Measurements from ENCODE around the gene TTC23.

TTC23 gene

GRCh38 chr15:99163271-99164062 lies 85.9 kb downstream of the TTC23 start:
- H3K4me3 ChIP-seq: no peak overlapping the region
- no peak overlapping the region for H3K27ac ChIP-seq
- H3K9ac ChIP-seq (ENCODE audit: insufficient read length): no peak overlapping the region
- no peaks in the 10 kb centered on the region for H3K36me3 ChIP-seq (ENCODE audit: insufficient read depth, low read length)
- no peaks in the 10 kb centered on the region for H3K9me3 ChIP-seq (ENCODE audit: low read depth, low read length)
- TF ChIP-seq POLR2AphosphoS5 (IDR thresholded peaks at IDR 0.05; ENCODE audit: borderline replicate concordance, low read depth, low read length) (no peak), EZH2 (IDR thresholded peaks at IDR 0.05) (no peak)
- no peak for DNase-seq (ENCODE audit: low read depth, low spot score)

GRCh38 chr15:99158626-99159412 lies 90.6 kb downstream of the TTC23 start:
- Histone ChIP-seq H3K4me3 (no peak overlapping the region), H3K9me3 (ENCODE audit: low read depth, low read length) (no peaks in the 10 kb centered on the region), H3K27ac (no peak overlapping the region), H3K36me3 (ENCODE audit: insufficient read depth, low read length) (no peaks in the 10 kb centered on the region), H3K9ac (ENCODE audit: insufficient read length) (no peak overlapping the region)
- no peak for DNase-seq (ENCODE audit: low read depth, low spot score)
- no peak for TF ChIP-seq POLR2AphosphoS5 (IDR thresholded peaks at IDR 0.05; ENCODE audit: borderline replicate concordance, low read depth, low read length)
- no peak for TF ChIP-seq EZH2 (IDR thresholded peaks at IDR 0.05)
- TF ChIP-seq FOXP2 (optimal IDR thresholded peaks at IDR 0.05; ENCODE audit: control extremely low read depth, extremely low read length, insufficient read depth): no peak

- Histone ChIP-seq H3K9ac (ENCODE audit: insufficient read length) (no peak overlapping the region), H3K27ac (no peak overlapping the region), H3K36me3 (ENCODE audit: insufficient read depth, low read length) (no peaks in the 10 kb centered on the region), H3K4me3 (no peak overlapping the region), H3K9me3 (ENCODE audit: low read depth, low read length) (no peaks in the 10 kb centered on the region)
- TF ChIP-seq POLR2AphosphoS5 (IDR thresholded peaks at IDR 0.05; ENCODE audit: borderline replicate concordance, low read depth, low read length) (no peak), EZH2 (IDR thresholded peaks at IDR 0.05) (no peak), FOXP2 (optimal IDR thresholded peaks at IDR 0.05; ENCODE audit: control extremely low read depth, extremely low read length, insufficient read depth) (no peak)
- no peak for DNase-seq (ENCODE audit: low read depth, low spot score)
Measured at GRCh38 chr15:99157456-99157855, 91.9 kb downstream of the TTC23 start.

- TF ChIP-seq EZH2 (IDR thresholded peaks at IDR 0.05) (no peak), FOXP2 (optimal IDR thresholded peaks at IDR 0.05; ENCODE audit: control extremely low read depth, extremely low read length, insufficient read depth) (no peak), POLR2AphosphoS5 (IDR thresholded peaks at IDR 0.05; ENCODE audit: borderline replicate concordance, low read depth, low read length) (no peak)
- DNase-seq (ENCODE audit: low read depth, low spot score): no peak
- H3K36me3 ChIP-seq (ENCODE audit: insufficient read depth, low read length): no peaks in the 10 kb centered on the region
- no peak overlapping the region for H3K4me3 ChIP-seq
- H3K27ac ChIP-seq: no peak overlapping the region
- H3K9ac ChIP-seq (ENCODE audit: insufficient read length): no peak overlapping the region
- no peaks in the 10 kb centered on the region for H3K9me3 ChIP-seq (ENCODE audit: low read depth, low read length)
Measured at GRCh38 chr15:99155961-99156443, 93.4 kb downstream of the TTC23 start.

- Histone ChIP-seq H3K4me3 (no peak overlapping the region), H3K9ac (ENCODE audit: insufficient read length) (no peak overlapping the region), H3K27ac (no peak overlapping the region), H3K9me3 (ENCODE audit: low read depth, low read length) (no peaks in the 10 kb centered on the region), H3K36me3 (ENCODE audit: insufficient read depth, low read length) (no peaks in the 10 kb centered on the region)
- no peak for TF ChIP-seq FOXP2 (optimal IDR thresholded peaks at IDR 0.05; ENCODE audit: control extremely low read depth, extremely low read length, insufficient read depth)
- no peak for TF ChIP-seq POLR2AphosphoS5 (IDR thresholded peaks at IDR 0.05; ENCODE audit: borderline replicate concordance, low read depth, low read length)
- TF ChIP-seq EZH2 (IDR thresholded peaks at IDR 0.05): no peak
- no peak for DNase-seq (ENCODE audit: low read depth, low spot score)
Measured at GRCh38 chr15:99154271-99154670, 95.1 kb downstream of the TTC23 start.

GRCh38 chr15:99153026-99153535 lies 96.3 kb downstream of the TTC23 start:
- DNase-seq (ENCODE audit: low read depth, low spot score): no peak
- H3K9ac ChIP-seq (ENCODE audit: insufficient read length): no peak overlapping the region

GRCh38 chr15:99151156-99151555 lies 98.2 kb downstream of the TTC23 start:
- no peak for DNase-seq (ENCODE audit: low read depth, low spot score)
- no peaks in the 10 kb centered on the region for H3K9me3 ChIP-seq (ENCODE audit: low read depth, low read length)
- H3K9ac ChIP-seq (ENCODE audit: insufficient read length): no peak overlapping the region
- TF ChIP-seq POLR2AphosphoS5 (IDR thresholded peaks at IDR 0.05; ENCODE audit: borderline replicate concordance, low read depth, low read length): no peak
- no peaks in the 10 kb centered on the region for H3K36me3 ChIP-seq (ENCODE audit: insufficient read depth, low read length)
- H3K4me3 ChIP-seq: no peak overlapping the region
- H3K27ac ChIP-seq: no peak overlapping the region

More at GRCh38 chr15:99153026-99153535, 96.3 kb downstream of the TTC23 start:
- Histone ChIP-seq H3K4me3 (no peak overlapping the region), H3K27ac (no peak overlapping the region), H3K9me3 (ENCODE audit: low read depth, low read length) (no peaks in the 10 kb centered on the region), H3K36me3 (ENCODE audit: insufficient read depth, low read length) (no peaks in the 10 kb centered on the region)
- TF ChIP-seq POLR2AphosphoS5 (IDR thresholded peaks at IDR 0.05; ENCODE audit: borderline replicate concordance, low read depth, low read length): no peak

GRCh38 chr15:99149366-99149765 lies 100.0 kb downstream of the TTC23 start:
- no peak for TF ChIP-seq POLR2AphosphoS5 (IDR thresholded peaks at IDR 0.05; ENCODE audit: borderline replicate concordance, low read depth, low read length)
- no peak for TF ChIP-seq FOXP2 (optimal IDR thresholded peaks at IDR 0.05; ENCODE audit: control extremely low read depth, extremely low read length, insufficient read depth)
- TF ChIP-seq EZH2 (IDR thresholded peaks at IDR 0.05): no peak
- Histone ChIP-seq H3K36me3 (ENCODE audit: insufficient read depth, low read length) (no peaks in the 10 kb centered on the region), H3K9me3 (ENCODE audit: low read depth, low read length) (no peaks in the 10 kb centered on the region), H3K27ac (no peak overlapping the region), H3K4me3 (no peak overlapping the region), H3K9ac (ENCODE audit: insufficient read length) (no peak overlapping the region)
- DNase-seq (ENCODE audit: low read depth, low spot score): no peak
